ENCODE measurements around the gene SEC31A. TPM values are rescaled to one million over a fixed set of nuclear protein-coding genes. Genes with fewer than 3 reads are reported as not detected.

The SEC31A gene, protein sequence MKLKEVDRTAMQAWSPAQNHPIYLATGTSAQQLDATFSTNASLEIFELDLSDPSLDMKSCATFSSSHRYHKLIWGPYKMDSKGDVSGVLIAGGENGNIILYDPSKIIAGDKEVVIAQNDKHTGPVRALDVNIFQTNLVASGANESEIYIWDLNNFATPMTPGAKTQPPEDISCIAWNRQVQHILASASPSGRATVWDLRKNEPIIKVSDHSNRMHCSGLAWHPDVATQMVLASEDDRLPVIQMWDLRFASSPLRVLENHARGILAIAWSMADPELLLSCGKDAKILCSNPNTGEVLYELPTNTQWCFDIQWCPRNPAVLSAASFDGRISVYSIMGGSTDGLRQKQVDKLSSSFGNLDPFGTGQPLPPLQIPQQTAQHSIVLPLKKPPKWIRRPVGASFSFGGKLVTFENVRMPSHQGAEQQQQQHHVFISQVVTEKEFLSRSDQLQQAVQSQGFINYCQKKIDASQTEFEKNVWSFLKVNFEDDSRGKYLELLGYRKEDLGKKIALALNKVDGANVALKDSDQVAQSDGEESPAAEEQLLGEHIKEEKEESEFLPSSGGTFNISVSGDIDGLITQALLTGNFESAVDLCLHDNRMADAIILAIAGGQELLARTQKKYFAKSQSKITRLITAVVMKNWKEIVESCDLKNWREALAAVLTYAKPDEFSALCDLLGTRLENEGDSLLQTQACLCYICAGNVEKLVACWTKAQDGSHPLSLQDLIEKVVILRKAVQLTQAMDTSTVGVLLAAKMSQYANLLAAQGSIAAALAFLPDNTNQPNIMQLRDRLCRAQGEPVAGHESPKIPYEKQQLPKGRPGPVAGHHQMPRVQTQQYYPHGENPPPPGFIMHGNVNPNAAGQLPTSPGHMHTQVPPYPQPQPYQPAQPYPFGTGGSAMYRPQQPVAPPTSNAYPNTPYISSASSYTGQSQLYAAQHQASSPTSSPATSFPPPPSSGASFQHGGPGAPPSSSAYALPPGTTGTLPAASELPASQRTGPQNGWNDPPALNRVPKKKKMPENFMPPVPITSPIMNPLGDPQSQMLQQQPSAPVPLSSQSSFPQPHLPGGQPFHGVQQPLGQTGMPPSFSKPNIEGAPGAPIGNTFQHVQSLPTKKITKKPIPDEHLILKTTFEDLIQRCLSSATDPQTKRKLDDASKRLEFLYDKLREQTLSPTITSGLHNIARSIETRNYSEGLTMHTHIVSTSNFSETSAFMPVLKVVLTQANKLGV
- total RNA-seq = 100 to 1,000 TPM; 118 to 197 (median 153) TPM

DNA sequence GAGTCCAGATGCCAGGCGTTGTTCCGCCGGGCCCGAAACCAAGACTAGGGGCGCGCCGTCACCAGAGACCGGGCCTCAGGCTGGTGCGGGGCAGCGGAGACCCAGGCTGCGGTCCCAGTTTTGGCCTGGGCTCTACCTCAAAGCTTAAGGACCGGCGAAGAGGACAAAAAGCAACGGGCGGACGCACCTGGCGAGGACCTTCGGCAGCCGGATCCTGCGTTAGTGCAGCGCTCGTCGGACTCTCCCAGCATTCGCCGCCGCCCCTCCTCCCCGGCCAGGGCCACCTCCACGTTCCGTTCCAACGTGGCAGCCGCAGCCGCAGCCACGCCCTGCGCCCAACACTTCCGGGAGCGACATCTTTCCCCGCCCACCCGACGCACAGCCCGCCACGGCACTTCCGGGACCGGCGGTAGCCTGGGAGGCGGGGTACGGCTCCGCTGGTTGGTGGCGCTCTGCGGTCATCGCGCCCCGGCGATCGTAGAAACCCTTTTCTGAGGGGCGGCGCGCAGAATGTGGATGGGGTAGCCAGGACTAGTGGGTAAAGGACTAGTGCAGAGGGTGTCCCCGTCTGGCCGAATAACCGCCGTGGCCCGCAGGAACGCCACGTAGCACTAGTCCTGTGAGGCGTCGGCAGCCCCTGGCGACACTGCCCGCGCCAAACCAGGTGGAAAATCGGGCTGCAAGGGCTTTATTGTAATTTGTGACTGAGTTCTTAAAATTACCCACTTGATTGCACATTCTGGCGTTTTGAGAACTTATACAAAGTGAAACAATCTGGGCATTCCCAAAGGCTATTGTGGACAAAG, at the start of gene SEC31A:
Gene SEC31A (minus strand): TSS at position 253 of the 806 bp plus-strand sequence. CDS start 9,217 bp downstream, outside the sequence.
- TF ChIP-seq, protein P1, sequence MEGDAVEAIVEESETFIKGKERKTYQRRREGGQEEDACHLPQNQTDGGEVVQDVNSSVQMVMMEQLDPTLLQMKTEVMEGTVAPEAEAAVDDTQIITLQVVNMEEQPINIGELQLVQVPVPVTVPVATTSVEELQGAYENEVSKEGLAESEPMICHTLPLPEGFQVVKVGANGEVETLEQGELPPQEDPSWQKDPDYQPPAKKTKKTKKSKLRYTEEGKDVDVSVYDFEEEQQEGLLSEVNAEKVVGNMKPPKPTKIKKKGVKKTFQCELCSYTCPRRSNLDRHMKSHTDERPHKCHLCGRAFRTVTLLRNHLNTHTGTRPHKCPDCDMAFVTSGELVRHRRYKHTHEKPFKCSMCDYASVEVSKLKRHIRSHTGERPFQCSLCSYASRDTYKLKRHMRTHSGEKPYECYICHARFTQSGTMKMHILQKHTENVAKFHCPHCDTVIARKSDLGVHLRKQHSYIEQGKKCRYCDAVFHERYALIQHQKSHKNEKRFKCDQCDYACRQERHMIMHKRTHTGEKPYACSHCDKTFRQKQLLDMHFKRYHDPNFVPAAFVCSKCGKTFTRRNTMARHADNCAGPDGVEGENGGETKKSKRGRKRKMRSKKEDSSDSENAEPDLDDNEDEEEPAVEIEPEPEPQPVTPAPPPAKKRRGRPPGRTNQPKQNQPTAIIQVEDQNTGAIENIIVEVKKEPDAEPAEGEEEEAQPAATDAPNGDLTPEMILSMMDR (IDR thresholded peaks at IDR 0.05) = peak in 2 of 4 experiments; percentile 6 to 51
- peak; percentile 89 to 91 for TF ChIP-seq POLR2A (IDR thresholded peaks at IDR 0.05)
- TF ChIP-seq EP300 (IDR thresholded peaks at IDR 0.05) = no peak
- TF ChIP-seq POLR2AphosphoS5 (IDR thresholded peaks at IDR 0.05) = peak; percentile 95
- Histone ChIP-seq H3K9me3 (no peaks in the 10 kb centered on the region), H3K27ac (peak within 1 kb of the TSS; percentile 95 to 97 (median 96)), H3K4me1 (peaks cover 4 to 49% (median 9%) of the 10 kb centered on the region in 3 donors), H3K27me3 (no peaks in the 10 kb centered on the region), H3K36me3 (peaks cover 0 to 27% of the 10 kb centered on the region in 2 donors), H3K4me3 (peak within 1 kb of the TSS; percentile 82 to 83)
- ATAC-seq = peak; percentile 100
- 0% methylated on average over 7 to 14 of the region's 71 CpGs for WGBS, 2 donors (ENCODE audit: low coverage in 1 of 2)

DNA sequence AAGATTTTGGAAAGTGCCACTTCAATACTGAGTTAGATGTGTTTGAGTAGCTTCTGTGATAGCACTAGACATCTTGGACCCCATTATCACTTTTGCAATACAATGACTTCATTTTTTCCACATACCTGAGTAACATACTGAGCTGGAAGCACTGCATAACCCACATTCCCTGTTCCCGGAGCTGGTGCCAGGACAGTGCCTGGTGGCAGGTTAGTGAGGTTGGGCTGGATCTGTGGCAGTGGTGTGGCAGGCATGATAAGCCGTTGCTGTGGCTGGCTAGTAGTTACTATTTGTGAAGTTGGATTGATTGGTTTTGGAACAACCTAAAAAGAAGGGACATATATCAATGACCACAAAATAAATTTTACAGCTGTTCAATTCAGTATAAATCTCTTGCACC, 48.5 kb upstream of the SEC31A start:
- Histone ChIP-seq H3K27me3 (no peaks in the 10 kb centered on the region), H3K36me3 (peaks cover 0 to 71% of the 10 kb centered on the region in 2 donors), H3K4me1 (no peaks in the 10 kb centered on the region), H3K27ac (no peak overlapping the region), H3K4me3 (no peak overlapping the region), H3K9me3 (no peaks in the 10 kb centered on the region)
- no peak for ATAC-seq
- 58 to 73% methylated on average over 2 of the region's 2 CpGs for WGBS, 2 donors (ENCODE audit: low coverage in 1 of 2)
- no peak for TF ChIP-seq POLR2A (IDR thresholded peaks at IDR 0.05)
- TF ChIP-seq POLR2AphosphoS5 (IDR thresholded peaks at IDR 0.05) = no peak
- TF ChIP-seq EP300 (IDR thresholded peaks at IDR 0.05) = no peak
- TF ChIP-seq, protein P1 (IDR thresholded peaks at IDR 0.05) = no peak

DNA sequence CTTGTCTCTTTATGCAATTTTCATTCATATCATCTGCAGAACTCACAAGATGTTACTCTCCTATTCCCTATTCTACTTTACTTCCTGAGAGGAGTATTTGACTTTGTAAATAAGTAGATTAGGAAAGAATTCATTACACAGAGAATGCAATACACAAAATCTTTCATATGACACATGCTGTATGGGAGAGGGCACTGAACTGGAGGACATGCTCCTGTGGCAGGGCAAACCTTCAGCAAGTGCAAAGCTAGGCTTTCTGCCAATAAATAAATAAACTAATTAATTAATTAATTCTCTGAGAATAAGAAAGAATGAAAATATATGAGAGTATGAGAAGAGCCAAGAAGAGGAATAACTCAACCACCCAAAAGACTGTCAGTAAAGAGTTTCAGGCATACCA, 43.5 kb upstream of the SEC31A start:
- no peak for ATAC-seq
- Histone ChIP-seq H3K4me1 (no peaks in the 10 kb centered on the region), H3K9me3 (no peaks in the 10 kb centered on the region), H3K4me3 (no peak overlapping the region), H3K36me3 (peaks cover 0 to 75% of the 10 kb centered on the region in 2 donors), H3K27ac (no peak overlapping the region), H3K27me3 (no peaks in the 10 kb centered on the region)
- TF ChIP-seq POLR2A (IDR thresholded peaks at IDR 0.05) = no peak
- TF ChIP-seq, protein P1 (IDR thresholded peaks at IDR 0.05) = no peak
- TF ChIP-seq EP300 (IDR thresholded peaks at IDR 0.05) = no peak
- TF ChIP-seq POLR2AphosphoS5 (IDR thresholded peaks at IDR 0.05) = no peak
